D341Med (cell line): ENCODE data around the gene PDK1.
A peak's percentile ranks its signal among the peaks of the same experiment; 100 is the strongest.
"Not testable (repeated sequence)": the region's sequence is repeated elsewhere in the genome, so short reads cannot be mapped to it uniquely, and the experiment has no call there.

Source experiments
- DNase-seq: peaks from one replicate; pipeline ENCODE4 v3.0.0; 2012; ENCODE audit warnings: low spot score

PDK1 gene

GRCh38 chr2:172555522-172556283, at the start of gene PDK1:
PDK1 (plus strand) TSS chr2:172556090; CDS start chr2:172556151, 61 bp downstream.
- peak; percentile 97 for DNase-seq

- DNase-seq, result no peak
These were observed 48.7 kb upstream of the PDK1 start for GRCh38 chr2:172507199-172507598.

- DNase-seq, result no peak
These were observed 45.8 kb upstream of the PDK1 start for GRCh38 chr2:172510088-172510487.

GRCh38 chr2:172510548-172510947, 45.3 kb upstream of the PDK1 start:
- DNase-seq, result no peak

GRCh38 chr2:172512810-172513523, 42.9 kb upstream of the PDK1 start:
- no peak for DNase-seq

GRCh38 chr2:172513524-172513900, 42.4 kb upstream of the PDK1 start:
- no peak for DNase-seq

- no peak for DNase-seq
These were observed 41.8 kb upstream of the PDK1 start for GRCh38 chr2:172513935-172514586.

- no peak for DNase-seq
These were observed 39.6 kb upstream of the PDK1 start for GRCh38 chr2:172516299-172516698.

GRCh38 chr2:172518995-172519394, 36.9 kb upstream of the PDK1 start:
- DNase-seq, result no peak

- DNase-seq, result no peak
These were observed 30.3 kb upstream of the PDK1 start for GRCh38 chr2:172525601-172526000.

GRCh38 chr2:172531309-172531708, 24.6 kb upstream of the PDK1 start:
- DNase-seq, result no peak

- not testable (repeated sequence) for DNase-seq
These were observed 23.4 kb upstream of the PDK1 start for GRCh38 chr2:172532461-172532860.

GRCh38 chr2:172533687-172534086, 22.2 kb upstream of the PDK1 start:
- no peak for DNase-seq

GRCh38 chr2:172535119-172535518, 20.8 kb upstream of the PDK1 start:
- no peak for DNase-seq

GRCh38 chr2:172537851-172538250, 18.0 kb upstream of the PDK1 start:
- not testable (repeated sequence) for DNase-seq

GRCh38 chr2:172539767-172540166, 16.1 kb upstream of the PDK1 start:
- DNase-seq, result no peak

- no peak for DNase-seq
These were observed 15.5 kb upstream of the PDK1 start for GRCh38 chr2:172540421-172540820.

GRCh38 chr2:172545408-172546075, 10.3 kb upstream of the PDK1 start:
- no peak for DNase-seq

- no peak for DNase-seq
These were observed 6.8 kb upstream of the PDK1 start for GRCh38 chr2:172549131-172549530.

- not testable (repeated sequence) for DNase-seq
These were observed 6.1 kb upstream of the PDK1 start for GRCh38 chr2:172549802-172550201.

GRCh38 chr2:172550419-172550818, 5.5 kb upstream of the PDK1 start:
- DNase-seq, result no peak

- no peak for DNase-seq
These were observed 4.6 kb upstream of the PDK1 start for GRCh38 chr2:172551271-172551670.
